Progenitor cell of endocrine pancreas (in vitro differentiated cells): ENCODE data around the gene LCP2. TPM values are rescaled to one million over a fixed set of nuclear protein-coding genes. Genes with fewer than 3 reads are reported as not detected.

Experiments used
- DNase-seq: peaks from one replicate; pipeline ENCODE4 v3.0.0; 2021; ENCODE audit warnings: low spot score; ENCODE audit not compliant: unreplicated experiment
- H3K27ac Mint-ChIP-seq: 2 replicates; pipeline ENCODE4 v1.8.0; 2021; ENCODE audit warnings: mild to moderate bottlenecking, moderate library complexity, mixed read lengths
- H3K27me3 Mint-ChIP-seq: 2 replicates; pipeline ENCODE4 v1.8.0; 2021; ENCODE audit warnings: mixed read lengths
- H3K36me3 Mint-ChIP-seq: 2 replicates; pipeline ENCODE4 v1.8.0; 2022; ENCODE audit warnings: mixed read lengths; ENCODE audit not compliant: insufficient read depth
- H3K4me1 Mint-ChIP-seq: 2 replicates; pipeline ENCODE4 v1.8.0; 2021; ENCODE audit warnings: low read depth, mixed read lengths
- H3K4me3 Mint-ChIP-seq: 2 replicates; pipeline ENCODE4 v1.8.0; 2021; ENCODE audit warnings: low read depth, mild to moderate bottlenecking, moderate library complexity, mixed read lengths
- H3K9me3 Mint-ChIP-seq: 2 replicates; pipeline ENCODE4 v1.8.0; 2021; ENCODE audit warnings: low read depth, mixed read lengths
- CTCF ChIP-seq: fragments of 200-600 bp; sonication (generic); IDR thresholded peaks from one replicate; pipeline ENCODE4 v1.5.0; 2021; ENCODE audit warnings: antibody characterized with exemption, mild to moderate bottlenecking; ENCODE audit not compliant: unreplicated experiment
- total RNA-seq: library from RNA; stranded (reverse); gene quantifications from 2 replicates; pipeline ENCODE4 v1.2.1, GENCODE V29; 2021

The LCP2 gene
- total RNA-seq, 1 donor from 2014 or later: not detected

GRCh38 chr5:170226129-170226615, 71.4 kb downstream of the LCP2 start:
- Mint-ChIP-seq H3K4me3 (no peak overlapping the region), H3K36me3 (no peaks in the 10 kb centered on the region), H3K27ac (no peak overlapping the region), H3K9me3 (no peaks in the 10 kb centered on the region), H3K4me1 (peaks cover 5% of the 10 kb centered on the region), H3K27me3 (peaks cover 15% of the 10 kb centered on the region)
- TF ChIP-seq CTCF: no peak
- no peak for DNase-seq

GRCh38 chr5:170225326-170226128, 72.0 kb downstream of the LCP2 start:
- TF ChIP-seq CTCF: peak; percentile 82
- peak overlapping the region; percentile 46 for H3K27ac Mint-ChIP-seq
- DNase-seq: peak; percentile 55
- H3K4me3 Mint-ChIP-seq: no peak overlapping the region
- no peaks in the 10 kb centered on the region for H3K36me3 Mint-ChIP-seq
- H3K4me1 Mint-ChIP-seq: peaks cover 5% of the 10 kb centered on the region
- H3K27me3 Mint-ChIP-seq: peaks cover 12% of the 10 kb centered on the region
- no peaks in the 10 kb centered on the region for H3K9me3 Mint-ChIP-seq

- Mint-ChIP-seq H3K4me1 (peaks cover 5% of the 10 kb centered on the region), H3K27me3 (peaks cover 9% of the 10 kb centered on the region), H3K4me3 (no peak overlapping the region), H3K9me3 (no peaks in the 10 kb centered on the region), H3K36me3 (no peaks in the 10 kb centered on the region), H3K27ac (no peak overlapping the region)
- TF ChIP-seq CTCF: no peak
- DNase-seq: no peak
Observed at GRCh38 chr5:170223906-170224305, 73.7 kb downstream of the LCP2 start.

- Mint-ChIP-seq H3K36me3 (no peaks in the 10 kb centered on the region), H3K27ac (no peak overlapping the region), H3K4me1 (peaks cover 5% of the 10 kb centered on the region), H3K27me3 (peaks cover 6% of the 10 kb centered on the region), H3K4me3 (no peak overlapping the region), H3K9me3 (no peaks in the 10 kb centered on the region)
- no peak for DNase-seq
- no peak for TF ChIP-seq CTCF
Observed at GRCh38 chr5:170223360-170223759, 74.2 kb downstream of the LCP2 start.

GRCh38 chr5:170221327-170221741, 76.2 kb downstream of the LCP2 start:
- peaks cover 4% of the 10 kb centered on the region for H3K27me3 Mint-ChIP-seq
- DNase-seq: no peak
- TF ChIP-seq CTCF: peak; percentile 39
- H3K9me3 Mint-ChIP-seq: no peaks in the 10 kb centered on the region
- H3K36me3 Mint-ChIP-seq: no peaks in the 10 kb centered on the region
- H3K27ac Mint-ChIP-seq: no peak overlapping the region
- H3K4me3 Mint-ChIP-seq: no peak overlapping the region
- H3K4me1 Mint-ChIP-seq: peaks cover 5% of the 10 kb centered on the region
